GF-D8 (cell line): ENCODE measurements around the gene IQCH.
"Not testable (repeated sequence)": the region's sequence is repeated elsewhere in the genome, so short reads cannot be mapped to it uniquely, and the experiment has no call there.

Experiments
- DNase-seq: peaks from one replicate; lab custom pipeline; 2025; lab: John Stamatoyannopoulos, UW

Gene IQCH

GRCh38 chr15:67397139-67397538 lies 142.6 kb downstream of the IQCH start:
- DNase-seq = no peak

GRCh38 chr15:67399925-67400324 lies 145.3 kb downstream of the IQCH start:
- DNase-seq = no peak

GRCh38 chr15:67400890-67401289 lies 146.3 kb downstream of the IQCH start:
- DNase-seq = no peak

GRCh38 chr15:67401336-67401735 lies 146.8 kb downstream of the IQCH start:
- no peak for DNase-seq

- no peak for DNase-seq
These were observed 149.0 kb downstream of the IQCH start for GRCh38 chr15:67403428-67404154.

- DNase-seq = no peak
These were observed 150.9 kb downstream of the IQCH start for GRCh38 chr15:67405208-67406191.

GRCh38 chr15:67406257-67406861 lies 151.8 kb downstream of the IQCH start:
- no peak for DNase-seq

GRCh38 chr15:67407786-67408185 lies 153.2 kb downstream of the IQCH start:
- DNase-seq = no peak

GRCh38 chr15:67409175-67409574 lies 154.6 kb downstream of the IQCH start:
- no peak for DNase-seq

GRCh38 chr15:67411486-67411885 lies 156.9 kb downstream of the IQCH start:
- no peak for DNase-seq

GRCh38 chr15:67413770-67414390 lies 159.3 kb downstream of the IQCH start:
- DNase-seq = no peak

- DNase-seq = no peak
These were observed 160.6 kb downstream of the IQCH start for GRCh38 chr15:67415181-67415580.

- no peak for DNase-seq
These were observed 162.3 kb downstream of the IQCH start for GRCh38 chr15:67416891-67417290.

GRCh38 chr15:67419705-67420104 lies 165.1 kb downstream of the IQCH start:
- no peak for DNase-seq

GRCh38 chr15:67420137-67420536 lies 165.6 kb downstream of the IQCH start:
- no peak for DNase-seq

GRCh38 chr15:67421105-67421504 lies 166.5 kb downstream of the IQCH start:
- DNase-seq = no peak

- no peak for DNase-seq
These were observed 167.7 kb downstream of the IQCH start for GRCh38 chr15:67422296-67422695.

- no peak for DNase-seq
These were observed 179.0 kb downstream of the IQCH start for GRCh38 chr15:67433495-67434099.

GRCh38 chr15:67436351-67437250 lies 182.0 kb downstream of the IQCH start:
- not testable (repeated sequence) for DNase-seq

- no peak for DNase-seq
These were observed 189.5 kb downstream of the IQCH start for GRCh38 chr15:67444100-67444499.

GRCh38 chr15:67446449-67446848 lies 191.9 kb downstream of the IQCH start:
- DNase-seq = no peak
